ENCODE data around the gene TGFB1I1.
A peak's percentile ranks its signal among the peaks of the same experiment; 100 is the strongest.

Gene TGFB1I1

DNA sequence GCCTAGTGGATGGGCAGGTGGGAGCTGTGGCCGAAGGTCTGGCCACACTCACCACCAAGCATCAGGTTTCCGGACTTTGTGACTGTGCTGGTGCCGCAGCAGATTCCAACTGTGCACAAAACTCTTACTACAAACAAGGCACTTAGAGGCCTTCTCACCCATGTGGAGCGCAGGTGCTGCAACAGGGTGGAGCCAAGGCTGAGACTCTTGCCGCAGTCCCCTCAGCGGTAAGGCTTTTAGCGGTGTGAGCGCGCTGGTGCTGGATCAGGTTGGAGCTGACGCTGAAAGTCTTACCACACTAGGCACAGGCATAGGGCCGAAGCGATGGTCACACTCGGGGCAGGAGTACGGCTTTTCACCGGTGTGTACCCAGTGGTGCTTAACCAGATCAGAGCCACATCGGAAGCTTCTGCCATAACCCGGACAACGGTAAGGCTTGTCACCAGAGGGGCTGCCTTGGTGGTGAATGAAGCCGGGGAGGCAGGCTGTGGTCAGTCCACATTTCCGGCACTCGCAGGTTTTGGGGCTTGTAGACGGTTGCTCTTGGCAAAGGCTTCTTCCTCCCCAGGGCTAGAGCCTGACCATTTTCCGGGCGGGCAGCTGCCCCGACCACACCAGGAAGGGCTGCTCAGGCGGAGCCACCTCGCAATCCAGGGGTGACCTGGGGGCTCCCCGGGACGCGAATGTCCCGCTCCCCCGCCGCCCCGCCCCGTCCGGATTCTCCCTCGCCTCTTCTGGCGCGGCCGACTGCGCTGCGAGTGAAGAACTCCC, 13.7 kb upstream of the TGFB1I1 start:
- H3K27ac Mint-ChIP-seq (ENCODE audit: low read depth), result peak overlapping the region; percentile 94
- no peaks in the 10 kb centered on the region for H3K27me3 Mint-ChIP-seq
- ATAC-seq (replicated peaks; ENCODE audit: extremely low read depth, poor library complexity, severe bottlenecking) (peak; percentile 21), DNase-seq (ENCODE audit: low spot score in 2 of 2) (peak; percentile 45 to 67)
- peak overlapping the region; percentile 88 for H3K4me3 Mint-ChIP-seq
- H3K4me1 Mint-ChIP-seq, result peaks cover 38% of the 10 kb centered on the region
- no peaks in the 10 kb centered on the region for H3K9me3 Mint-ChIP-seq
- peaks cover 22% of the 10 kb centered on the region for H3K36me3 Mint-ChIP-seq (ENCODE audit: insufficient read depth)

DNA sequence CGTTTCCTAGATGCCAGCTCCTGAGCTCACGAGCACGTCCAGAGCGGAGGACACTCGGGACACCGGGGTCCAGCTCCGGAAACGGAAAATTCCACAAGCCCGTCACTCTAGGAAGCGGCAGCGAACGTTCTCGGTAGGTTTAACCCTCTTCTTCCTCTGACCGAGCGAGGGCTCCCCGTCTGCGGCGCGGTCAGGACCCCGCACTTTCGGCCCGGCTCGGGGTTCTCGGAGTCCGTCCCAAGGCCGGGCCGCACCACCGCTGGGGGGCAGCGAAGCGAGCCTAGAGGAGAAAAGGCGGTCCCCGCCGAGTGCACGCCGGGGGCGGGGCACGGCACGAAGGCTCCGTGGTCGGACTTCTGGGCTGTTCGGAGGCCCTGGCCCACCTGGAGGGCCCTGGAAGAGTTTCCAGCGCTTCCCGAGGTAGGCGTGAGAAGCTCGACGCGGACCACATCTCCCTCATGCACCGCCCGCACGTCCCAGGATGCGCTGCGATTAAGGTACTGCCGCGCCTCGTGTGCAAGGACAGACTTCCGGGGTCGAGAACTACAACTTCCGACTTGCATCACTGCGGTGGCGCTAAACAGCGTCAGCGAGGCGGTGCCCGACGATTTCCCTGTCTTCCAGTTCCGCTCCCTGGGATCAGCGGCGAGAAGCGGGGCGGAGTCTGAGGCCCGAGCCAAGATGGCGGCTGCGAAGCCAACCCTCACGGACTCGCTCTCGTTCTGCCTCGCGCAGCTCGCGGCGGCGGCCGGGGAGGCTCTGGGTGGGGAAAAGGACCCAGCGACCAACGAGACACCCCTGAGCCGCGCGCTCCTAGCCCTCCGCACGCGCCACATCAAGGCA, 12.9 kb upstream of the TGFB1I1 start, which contains the start of gene ARMC5:
Gene ARMC5, plus strand, starts transcription at position 658 of the 843 bp plus-strand sequence. Its CDS starts 24 bp downstream, at position 682.
- H3K36me3 Mint-ChIP-seq (ENCODE audit: insufficient read depth), result peaks cover 28% of the 10 kb centered on the region
- peak within 1 kb of the TSS; percentile 94 for H3K27ac Mint-ChIP-seq (ENCODE audit: low read depth)
- ATAC-seq (replicated peaks; ENCODE audit: extremely low read depth, poor library complexity, severe bottlenecking) (peak; percentile 72), DNase-seq (ENCODE audit: low spot score in 2 of 2) (peak; percentile 90 to 94)
- H3K9me3 Mint-ChIP-seq, result no peaks in the 10 kb centered on the region
- no peaks in the 10 kb centered on the region for H3K27me3 Mint-ChIP-seq
- peak within 1 kb of the TSS; percentile 88 for H3K4me3 Mint-ChIP-seq
- peaks cover 32% of the 10 kb centered on the region for H3K4me1 Mint-ChIP-seq

DNA sequence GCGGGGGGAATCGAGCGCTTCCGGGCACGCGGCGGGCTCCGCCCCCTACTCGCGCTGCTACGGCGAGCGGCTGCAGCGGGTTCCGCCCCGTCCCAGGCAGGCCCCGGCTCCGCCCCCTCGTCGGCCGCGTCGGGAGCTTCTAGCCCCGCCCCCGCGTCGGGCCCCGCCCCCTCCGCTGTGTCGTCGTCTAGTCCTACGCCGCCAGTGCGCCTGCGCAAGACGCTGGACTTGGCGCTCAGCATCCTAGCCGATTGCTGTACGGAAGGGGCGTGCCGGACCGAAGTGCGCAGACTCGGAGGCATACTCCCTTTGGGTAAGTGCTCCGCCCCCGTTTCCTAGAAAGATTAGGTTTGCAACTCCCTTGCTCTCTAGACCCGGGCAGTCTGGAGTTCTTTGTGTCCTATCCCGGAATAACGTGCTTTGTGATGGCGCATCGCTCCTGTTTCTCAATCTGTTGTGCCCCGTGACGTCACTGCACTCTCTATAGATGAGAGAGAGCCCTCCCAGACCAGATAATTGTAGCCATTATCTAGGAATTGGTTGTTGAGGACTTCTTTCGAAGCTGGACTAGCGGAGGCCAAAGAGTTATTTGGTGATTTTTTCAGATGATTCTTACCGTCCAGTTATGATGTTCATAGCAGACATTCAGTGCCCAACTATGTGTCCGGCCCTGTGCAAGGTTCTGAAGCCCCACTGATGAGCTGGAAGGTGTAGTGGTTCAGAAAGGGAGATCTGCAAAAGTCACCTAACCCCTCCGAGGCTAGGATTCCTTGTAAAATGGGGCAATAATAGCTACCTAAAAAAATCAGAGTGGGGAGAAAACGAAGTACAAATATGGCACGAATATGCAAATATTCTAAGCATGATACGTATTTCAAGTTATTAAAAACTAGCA, 12.0 kb upstream of the TGFB1I1 start:
- Mint-ChIP-seq H3K27ac (ENCODE audit: low read depth) (peak overlapping the region; percentile 94), H3K4me3 (peak overlapping the region; percentile 88), H3K9me3 (no peaks in the 10 kb centered on the region), H3K36me3 (ENCODE audit: insufficient read depth) (peaks cover 31% of the 10 kb centered on the region), H3K4me1 (peaks cover 34% of the 10 kb centered on the region), H3K27me3 (no peaks in the 10 kb centered on the region)
- DNase-seq (ENCODE audit: low spot score in 2 of 2), result peak; percentile 99
- peak; percentile 76 for ATAC-seq (replicated peaks; ENCODE audit: extremely low read depth, poor library complexity, severe bottlenecking)

DNA sequence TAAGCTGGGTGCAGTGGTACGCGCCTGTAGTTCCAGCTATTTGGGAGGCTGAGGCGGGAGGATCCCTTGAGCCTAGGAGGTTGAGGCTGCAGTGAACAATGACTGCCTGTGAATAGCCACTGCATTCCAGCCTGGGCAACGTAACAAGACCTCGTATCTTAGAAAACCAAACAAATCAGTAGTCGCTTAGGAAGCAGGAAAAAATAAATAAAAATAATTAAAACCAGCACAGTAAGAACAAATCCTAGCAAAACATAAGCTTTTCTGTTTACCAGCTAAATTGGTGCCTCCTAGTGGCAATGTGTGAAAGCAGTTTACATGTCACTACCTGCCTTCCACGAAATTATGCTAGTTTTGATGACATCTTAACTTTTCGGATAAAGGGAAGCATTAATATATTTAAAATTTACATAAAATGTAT, 11.4 kb upstream of the TGFB1I1 start:
- Mint-ChIP-seq H3K4me1 (peaks cover 29% of the 10 kb centered on the region), H3K27me3 (no peaks in the 10 kb centered on the region), H3K9me3 (no peaks in the 10 kb centered on the region), H3K4me3 (peak overlapping the region; percentile 88), H3K36me3 (ENCODE audit: insufficient read depth) (peaks cover 34% of the 10 kb centered on the region), H3K27ac (ENCODE audit: low read depth) (peak overlapping the region; percentile 94)
- DNase-seq (ENCODE audit: low spot score in 2 of 2) (no peak), ATAC-seq (replicated peaks; ENCODE audit: extremely low read depth, poor library complexity, severe bottlenecking) (no peak)

DNA sequence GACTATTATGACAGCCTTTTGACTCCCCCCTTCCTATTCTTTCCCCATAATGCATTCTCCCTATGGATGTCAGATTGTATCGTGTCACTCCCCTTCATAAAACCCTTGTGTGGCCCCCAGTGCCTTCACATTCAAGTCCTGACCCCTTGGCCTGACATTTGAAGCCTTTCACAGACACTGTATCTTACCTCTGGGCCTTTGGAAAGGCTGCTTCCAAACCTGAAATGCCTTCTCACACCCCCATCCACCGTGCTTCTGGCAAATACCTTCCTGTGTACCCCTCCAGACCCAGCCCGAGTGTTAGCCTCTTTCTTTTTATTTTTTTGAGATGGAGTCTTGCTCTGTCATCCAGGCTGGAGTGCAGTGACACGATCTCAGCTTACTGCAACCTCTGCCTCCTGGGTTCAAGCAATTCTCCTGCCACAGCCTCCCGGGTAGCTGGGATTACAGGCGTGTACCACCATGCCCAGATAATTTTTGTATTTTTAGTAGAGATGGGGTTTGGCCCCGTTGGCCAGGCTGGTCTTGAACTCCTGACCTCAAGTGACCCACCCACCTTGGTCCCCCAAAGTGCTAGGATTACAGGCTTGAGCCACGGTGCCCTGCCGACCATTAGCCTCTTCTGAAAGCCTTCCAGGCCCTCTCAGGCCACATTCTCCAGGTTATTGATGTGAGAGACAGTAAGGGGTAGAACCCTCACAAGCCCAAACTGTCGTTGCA, 10.6 kb upstream of the TGFB1I1 start:
- Mint-ChIP-seq H3K27me3 (no peaks in the 10 kb centered on the region), H3K27ac (ENCODE audit: low read depth) (no peak overlapping the region), H3K36me3 (ENCODE audit: insufficient read depth) (peaks cover 36% of the 10 kb centered on the region), H3K9me3 (no peaks in the 10 kb centered on the region), H3K4me1 (peaks cover 24% of the 10 kb centered on the region), H3K4me3 (no peak overlapping the region)
- DNase-seq (ENCODE audit: low spot score in 2 of 2) (no peak), ATAC-seq (replicated peaks; ENCODE audit: extremely low read depth, poor library complexity, severe bottlenecking) (no peak)

DNA sequence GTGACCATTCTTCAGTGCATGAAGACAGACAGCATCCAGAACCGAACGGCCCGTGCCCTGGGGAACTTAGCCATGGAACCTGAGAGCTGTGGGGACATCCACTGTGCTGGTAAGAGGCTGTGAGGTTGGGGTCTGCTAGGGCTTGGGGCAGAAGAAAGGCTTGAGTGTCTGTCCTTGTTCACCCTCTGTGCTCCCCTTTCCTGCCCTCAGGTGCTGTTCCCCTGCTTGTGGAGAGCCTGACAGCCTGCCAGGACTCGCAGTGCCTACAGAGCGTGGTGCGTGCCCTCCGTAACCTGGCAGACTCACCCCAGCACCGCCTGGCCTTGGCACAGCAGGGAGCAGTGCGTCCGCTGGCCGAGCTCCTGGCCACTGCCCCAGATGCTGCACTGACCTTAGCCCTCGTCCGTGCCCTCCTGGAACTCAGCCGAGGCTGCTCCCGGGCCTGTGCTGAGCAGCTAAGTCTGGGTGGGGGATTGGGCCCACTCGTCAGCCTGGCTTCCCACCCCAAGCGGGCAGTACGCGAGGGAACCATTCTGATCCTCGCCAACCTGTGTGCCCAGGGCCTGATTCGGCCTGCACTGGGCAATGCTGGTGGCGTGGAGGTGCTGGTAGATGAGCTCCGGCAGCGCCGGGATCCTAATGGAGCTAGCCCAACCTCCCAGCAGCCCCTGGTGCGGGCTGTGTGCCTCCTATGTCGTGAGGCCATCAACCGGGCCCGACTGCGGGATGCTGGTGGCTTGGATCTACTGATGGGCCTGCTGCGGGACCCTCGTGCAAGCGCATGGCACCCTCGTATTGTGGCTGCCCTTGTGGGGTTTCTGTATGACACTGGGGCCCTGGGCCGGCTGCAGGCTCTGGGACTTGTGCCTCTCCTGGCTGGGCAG, 9.8 kb upstream of the TGFB1I1 start:
- H3K27ac Mint-ChIP-seq (ENCODE audit: low read depth), result no peak overlapping the region
- no peak for ATAC-seq (replicated peaks; ENCODE audit: extremely low read depth, poor library complexity, severe bottlenecking)
- DNase-seq (ENCODE audit: low spot score in 2 of 2), result no peak
- no peak overlapping the region for H3K4me3 Mint-ChIP-seq
- H3K9me3 Mint-ChIP-seq, result no peaks in the 10 kb centered on the region
- no peaks in the 10 kb centered on the region for H3K27me3 Mint-ChIP-seq
- peaks cover 30% of the 10 kb centered on the region for H3K4me1 Mint-ChIP-seq
- H3K36me3 Mint-ChIP-seq (ENCODE audit: insufficient read depth), result peaks cover 37% of the 10 kb centered on the region

DNA sequence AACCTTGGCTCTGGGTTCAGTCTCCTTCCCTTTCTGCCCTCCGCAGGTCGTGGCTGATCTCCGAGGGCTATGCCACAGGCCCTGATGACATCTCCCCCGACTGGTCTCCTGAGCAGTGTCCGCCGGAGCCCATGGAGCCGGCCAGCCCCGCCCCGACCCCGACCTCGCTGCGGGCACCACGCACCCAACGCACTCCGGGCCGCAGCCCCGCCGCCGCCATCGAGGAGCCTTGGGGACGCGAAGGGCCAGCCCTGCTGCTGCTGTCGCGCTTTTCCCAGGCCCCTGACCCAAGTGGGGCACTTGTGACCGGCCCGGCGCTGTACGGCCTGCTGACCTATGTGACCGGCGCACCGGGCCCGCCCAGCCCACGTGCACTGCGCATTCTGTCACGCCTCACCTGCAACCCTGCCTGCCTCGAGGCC, 7.6 kb upstream of the TGFB1I1 start:
- Mint-ChIP-seq H3K4me1 (peaks cover 28% of the 10 kb centered on the region), H3K4me3 (no peak overlapping the region), H3K9me3 (no peaks in the 10 kb centered on the region), H3K36me3 (ENCODE audit: insufficient read depth) (peaks cover 30% of the 10 kb centered on the region), H3K27me3 (no peaks in the 10 kb centered on the region), H3K27ac (ENCODE audit: low read depth) (no peak overlapping the region)
- no peak for DNase-seq (ENCODE audit: low spot score in 2 of 2)
- ATAC-seq (replicated peaks; ENCODE audit: extremely low read depth, poor library complexity, severe bottlenecking), result no peak

DNA sequence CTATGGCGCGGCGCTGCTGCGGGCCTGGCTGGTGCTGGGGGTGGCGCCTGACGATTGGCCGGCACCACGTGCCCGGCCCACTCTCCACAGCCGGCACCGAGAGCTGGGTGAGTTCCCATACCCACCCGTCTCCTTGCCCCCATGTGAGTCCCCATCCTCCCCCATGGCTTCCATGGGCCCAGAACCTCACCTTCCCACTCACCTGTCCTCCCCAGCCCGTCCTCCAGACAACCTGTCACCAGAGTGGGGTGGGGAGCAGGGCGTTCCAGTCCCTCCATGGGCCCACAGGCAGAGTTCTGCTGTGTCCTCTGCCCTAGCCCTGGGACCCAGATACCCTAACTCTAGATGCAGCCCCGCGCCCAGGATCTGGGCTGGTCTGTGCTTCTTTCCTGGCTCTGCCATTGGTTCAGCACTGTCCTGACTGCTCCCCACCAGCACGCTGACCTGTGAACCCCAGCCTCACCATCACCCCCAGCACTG, 7.1 kb upstream of the TGFB1I1 start:
- ATAC-seq (replicated peaks; ENCODE audit: extremely low read depth, poor library complexity, severe bottlenecking) (no peak), DNase-seq (ENCODE audit: low spot score in 2 of 2) (no peak)
- Mint-ChIP-seq H3K27me3 (no peaks in the 10 kb centered on the region), H3K27ac (ENCODE audit: low read depth) (no peak overlapping the region), H3K9me3 (no peaks in the 10 kb centered on the region), H3K4me1 (peaks cover 27% of the 10 kb centered on the region), H3K36me3 (ENCODE audit: insufficient read depth) (peaks cover 26% of the 10 kb centered on the region), H3K4me3 (no peak overlapping the region)

DNA sequence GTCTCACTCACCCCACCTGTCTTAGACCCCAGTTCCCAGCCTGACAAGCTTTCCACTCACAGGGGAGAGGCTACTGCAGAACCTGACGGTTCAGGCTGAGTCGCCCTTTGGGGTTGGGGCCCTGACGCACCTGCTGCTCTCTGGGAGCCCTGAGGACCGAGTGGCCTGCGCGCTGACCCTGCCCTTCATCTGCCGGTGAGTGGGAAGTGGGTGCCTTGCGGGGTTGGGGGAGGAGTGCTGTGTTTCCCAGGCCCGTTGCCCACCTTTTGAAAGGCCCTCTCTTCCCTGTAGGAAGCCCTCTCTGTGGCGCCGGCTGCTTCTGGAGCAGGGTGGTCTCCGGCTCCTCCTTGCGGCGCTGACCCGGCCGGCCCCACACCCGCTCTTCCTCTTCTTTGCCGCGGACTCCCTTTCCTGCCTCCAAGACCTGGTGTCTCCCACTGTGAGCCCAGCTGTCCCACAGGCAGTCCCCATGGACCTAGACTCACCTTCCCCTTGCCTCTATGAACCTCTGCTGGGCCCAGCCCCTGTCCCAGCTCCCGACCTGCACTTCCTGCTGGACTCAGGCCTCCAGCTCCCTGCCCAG, 6.1 kb upstream of the TGFB1I1 start:
- no peak for ATAC-seq (replicated peaks; ENCODE audit: extremely low read depth, poor library complexity, severe bottlenecking)
- Mint-ChIP-seq H3K4me3 (no peak overlapping the region), H3K4me1 (peaks cover 20% of the 10 kb centered on the region), H3K27me3 (no peaks in the 10 kb centered on the region), H3K9me3 (no peaks in the 10 kb centered on the region), H3K27ac (ENCODE audit: low read depth) (no peak overlapping the region), H3K36me3 (ENCODE audit: insufficient read depth) (peaks cover 25% of the 10 kb centered on the region)
- no peak for DNase-seq (ENCODE audit: low spot score in 2 of 2)

DNA sequence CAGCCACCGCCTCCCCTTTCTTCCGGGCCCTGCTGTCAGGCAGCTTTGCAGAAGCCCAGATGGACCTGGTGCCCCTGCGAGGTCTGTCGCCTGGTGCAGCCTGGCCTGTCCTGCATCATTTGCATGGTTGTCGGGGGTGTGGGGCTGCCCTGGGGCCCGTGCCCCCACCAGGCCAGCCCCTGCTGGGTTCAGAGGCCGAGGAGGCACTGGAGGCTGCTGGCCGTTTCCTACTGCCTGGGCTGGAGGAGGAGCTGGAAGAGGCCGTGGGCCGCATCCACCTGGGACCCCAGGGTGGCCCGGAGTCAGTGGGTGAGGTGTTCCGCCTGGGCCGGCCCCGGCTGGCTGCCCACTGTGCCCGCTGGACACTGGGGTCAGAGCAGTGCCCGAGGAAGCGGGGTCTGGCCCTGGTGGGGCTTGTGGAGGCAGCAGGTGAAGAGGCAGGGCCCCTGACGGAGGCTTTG, 5.5 kb upstream of the TGFB1I1 start:
- ATAC-seq (replicated peaks; ENCODE audit: extremely low read depth, poor library complexity, severe bottlenecking) (no peak), DNase-seq (ENCODE audit: low spot score in 2 of 2) (no peak)
- Mint-ChIP-seq H3K27ac (ENCODE audit: low read depth) (no peak overlapping the region), H3K27me3 (no peaks in the 10 kb centered on the region), H3K4me1 (peaks cover 14% of the 10 kb centered on the region), H3K9me3 (no peaks in the 10 kb centered on the region), H3K36me3 (ENCODE audit: insufficient read depth) (peaks cover 23% of the 10 kb centered on the region), H3K4me3 (no peak overlapping the region)

All from central memory CD8-positive, alpha-beta T cell (primary cell).